GM19397 (cell line): ENCODE data around the gene CHMP5.

Experiments used
- ATAC-seq: cut with Tn5 transposase; IDR thresholded peaks from one replicate; pipeline ENCODE4 v1.9.1; 2021; ENCODE audit warnings: mild to moderate bottlenecking, moderate library complexity; ENCODE audit not compliant: unreplicated experiment

Gene CHMP5

GRCh38 chr9:33264473-33265177, at the start of gene CHMP5, which contains the start of gene BAG1:
TSS of gene CHMP5 (plus strand) at chr9:33265049. CDS start at chr9:33265079, 30 bp downstream.
TSS of gene BAG1 (minus strand) at chr9:33264708.
- peak; percentile 87 for ATAC-seq

DNA sequence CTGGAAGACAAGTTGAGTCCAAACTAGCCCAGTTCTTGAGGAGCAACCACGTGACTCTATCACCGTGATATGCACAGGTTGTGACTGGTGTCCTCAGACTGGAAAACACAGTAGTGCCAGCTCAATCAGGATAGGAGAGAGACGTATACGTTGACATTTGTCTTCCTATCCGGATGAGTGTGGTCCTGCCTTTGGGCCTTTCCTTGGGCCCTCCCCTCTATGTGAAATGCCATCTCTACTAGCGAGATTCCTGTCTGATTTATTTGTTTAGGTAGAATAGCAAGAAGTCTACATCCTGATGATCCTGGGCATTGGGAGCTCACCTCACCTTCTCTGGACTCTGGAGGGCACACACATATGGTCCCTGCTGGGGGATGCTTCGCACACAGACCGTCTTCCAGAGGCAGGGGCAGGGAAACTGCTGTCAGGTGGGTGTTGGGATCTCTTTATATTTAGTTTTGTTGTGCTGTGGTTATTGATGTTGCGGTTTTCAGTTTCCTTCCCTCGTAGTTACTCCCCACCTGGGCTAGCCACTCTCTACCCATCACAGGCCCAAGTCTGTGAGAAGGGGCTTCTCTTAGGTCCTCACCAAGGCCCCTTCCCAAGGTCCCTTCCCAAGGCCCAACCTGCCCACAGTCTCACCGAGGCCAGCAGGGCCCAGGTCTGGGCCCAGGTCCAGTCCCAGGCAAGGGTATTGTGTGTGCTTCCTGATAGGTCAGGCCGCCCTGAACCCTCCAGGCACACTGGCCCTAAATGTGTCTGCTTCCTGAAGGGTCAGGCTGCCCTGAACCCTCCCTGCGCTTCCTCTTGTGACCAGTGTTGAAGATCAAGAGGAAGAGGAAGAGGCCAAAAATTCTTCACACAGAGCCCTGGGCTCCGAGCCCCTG, 43.9 kb upstream of the CHMP5 start:
- no peak for ATAC-seq

DNA sequence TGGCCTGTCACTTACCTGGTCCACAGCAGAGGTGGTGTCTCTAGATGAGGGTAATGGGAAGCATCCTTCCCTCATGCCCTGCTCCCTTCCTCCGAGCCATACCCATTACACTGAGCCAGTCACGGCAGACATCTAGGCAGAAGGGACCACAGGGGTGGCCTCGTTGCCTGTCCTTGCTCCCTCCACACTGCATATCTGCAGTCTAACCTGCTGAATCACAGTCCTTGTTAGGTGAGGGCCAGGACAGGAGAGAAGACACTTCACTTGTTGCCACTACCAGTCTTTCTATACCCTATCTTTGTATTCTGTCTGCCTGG, 43.3 kb upstream of the CHMP5 start:
- no peak for ATAC-seq

- no peak for ATAC-seq
Measured at GRCh38 chr9:33222031-33222430, 42.8 kb upstream of the CHMP5 start.

DNA sequence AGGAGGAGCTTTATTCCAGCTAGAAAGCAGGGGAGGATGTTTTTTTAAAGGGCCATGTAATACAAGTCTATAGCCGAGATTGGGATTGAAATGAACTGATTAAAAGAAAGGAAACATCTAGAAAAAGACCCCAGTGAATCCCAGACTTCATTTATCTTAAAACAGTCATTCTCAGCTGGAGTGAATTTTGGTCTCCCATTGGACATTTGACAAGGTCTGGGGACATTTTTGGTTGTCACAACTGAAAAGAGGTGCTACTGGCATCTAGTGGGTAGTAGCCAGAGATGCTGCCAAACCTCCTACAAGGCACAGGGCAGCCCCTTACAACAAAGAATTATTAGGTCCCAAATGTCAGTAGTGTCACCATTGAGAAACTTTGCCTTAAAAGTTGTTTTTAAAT, 41.2 kb upstream of the CHMP5 start:
- no peak for ATAC-seq

- no peak for ATAC-seq
Measured at GRCh38 chr9:33225319-33226147, 39.3 kb upstream of the CHMP5 start.

DNA sequence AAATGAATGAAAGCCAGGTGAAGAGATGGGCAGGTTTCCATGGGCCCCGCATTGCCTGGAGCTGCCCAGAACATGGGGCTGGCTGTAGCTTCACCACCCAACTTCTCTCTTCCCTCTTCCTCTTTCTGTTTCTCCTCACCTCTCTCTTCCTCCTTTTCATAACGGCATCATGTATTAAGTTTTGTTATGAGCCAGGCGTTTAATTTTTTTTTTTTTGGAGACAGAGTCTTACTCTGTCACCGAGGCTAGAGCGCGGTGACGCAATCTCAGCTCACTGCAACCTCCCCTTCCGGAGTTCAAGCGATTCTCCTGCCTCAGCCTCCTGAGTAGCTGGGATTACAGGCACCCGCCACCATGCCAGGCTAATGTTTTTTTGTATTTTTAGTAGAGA, 37.8 kb upstream of the CHMP5 start:
- no peak for ATAC-seq

DNA sequence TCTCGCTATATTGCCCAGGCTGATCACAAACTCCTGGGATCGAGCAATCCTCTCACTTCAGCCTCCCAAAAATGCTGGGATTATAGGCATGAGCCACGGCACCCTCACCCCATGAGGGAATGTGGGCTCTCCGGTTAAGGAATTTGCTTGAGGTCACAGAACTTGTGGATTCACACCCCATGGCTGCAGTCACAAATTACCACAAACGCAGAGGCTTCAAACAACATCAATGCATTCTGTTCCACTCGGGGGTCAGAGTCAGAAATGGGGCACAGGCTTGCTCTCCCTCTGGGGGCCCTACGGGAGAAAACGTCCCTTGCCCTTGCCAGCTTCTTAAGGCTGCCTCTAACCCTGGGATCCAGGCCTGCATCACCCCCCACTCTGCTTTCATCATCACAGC, 37.1 kb upstream of the CHMP5 start:
- ATAC-seq = no peak

DNA sequence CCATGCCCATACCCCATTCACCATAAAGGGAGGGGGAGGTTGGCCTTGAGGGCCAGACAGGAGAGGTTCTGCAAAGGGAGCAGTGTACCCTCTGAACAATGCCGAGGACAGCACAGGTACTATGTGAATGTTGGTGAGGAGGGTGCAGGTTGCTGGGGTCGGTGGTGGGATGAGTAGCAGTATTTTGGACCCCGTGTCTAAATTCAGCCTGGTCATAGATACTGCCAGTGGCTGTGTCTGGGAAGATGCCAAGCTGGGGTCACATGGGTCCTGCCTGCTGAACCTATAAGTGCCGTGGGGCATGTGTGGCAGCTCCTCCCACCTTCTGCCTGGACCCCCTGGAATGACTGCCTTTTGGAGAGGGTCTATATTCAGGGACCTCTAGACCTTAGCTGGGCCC, 36.2 kb upstream of the CHMP5 start:
- no peak for ATAC-seq

DNA sequence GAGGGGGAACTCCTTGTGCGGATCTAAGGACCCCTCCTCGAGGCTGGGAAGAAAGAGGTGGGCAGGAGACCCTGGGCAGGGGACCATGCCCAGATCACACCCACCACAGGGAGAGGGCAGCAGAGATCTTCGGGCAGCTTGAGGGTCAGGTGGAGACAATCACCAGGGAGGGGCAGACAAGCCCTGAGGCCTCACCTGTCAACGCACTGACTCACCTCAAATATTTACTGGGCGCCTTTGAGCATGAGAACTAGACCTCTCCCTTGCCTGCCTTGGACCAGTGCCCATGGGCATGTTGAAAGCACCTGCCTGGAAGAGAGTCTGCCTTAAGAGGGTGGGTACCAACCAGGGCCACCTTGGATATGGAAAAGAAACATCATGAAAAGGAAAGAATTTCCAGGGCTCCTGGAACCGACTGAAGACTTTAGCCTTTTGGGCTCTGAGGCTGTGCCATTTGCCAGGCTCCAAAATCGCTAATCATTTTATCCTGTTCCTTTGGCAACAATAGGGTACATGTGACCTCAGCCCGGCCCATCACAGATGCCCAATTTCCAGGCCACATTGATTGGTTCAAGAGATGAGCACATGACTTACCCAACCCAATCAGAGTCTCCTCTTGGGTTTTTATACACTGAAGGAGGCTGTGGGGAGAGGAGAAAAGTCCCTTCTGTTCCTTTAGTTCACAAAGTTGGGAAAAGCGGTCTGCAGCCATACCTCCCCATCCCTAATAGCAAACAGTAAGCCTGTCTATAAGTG, 35.3 kb upstream of the CHMP5 start:
- no peak for ATAC-seq

DNA sequence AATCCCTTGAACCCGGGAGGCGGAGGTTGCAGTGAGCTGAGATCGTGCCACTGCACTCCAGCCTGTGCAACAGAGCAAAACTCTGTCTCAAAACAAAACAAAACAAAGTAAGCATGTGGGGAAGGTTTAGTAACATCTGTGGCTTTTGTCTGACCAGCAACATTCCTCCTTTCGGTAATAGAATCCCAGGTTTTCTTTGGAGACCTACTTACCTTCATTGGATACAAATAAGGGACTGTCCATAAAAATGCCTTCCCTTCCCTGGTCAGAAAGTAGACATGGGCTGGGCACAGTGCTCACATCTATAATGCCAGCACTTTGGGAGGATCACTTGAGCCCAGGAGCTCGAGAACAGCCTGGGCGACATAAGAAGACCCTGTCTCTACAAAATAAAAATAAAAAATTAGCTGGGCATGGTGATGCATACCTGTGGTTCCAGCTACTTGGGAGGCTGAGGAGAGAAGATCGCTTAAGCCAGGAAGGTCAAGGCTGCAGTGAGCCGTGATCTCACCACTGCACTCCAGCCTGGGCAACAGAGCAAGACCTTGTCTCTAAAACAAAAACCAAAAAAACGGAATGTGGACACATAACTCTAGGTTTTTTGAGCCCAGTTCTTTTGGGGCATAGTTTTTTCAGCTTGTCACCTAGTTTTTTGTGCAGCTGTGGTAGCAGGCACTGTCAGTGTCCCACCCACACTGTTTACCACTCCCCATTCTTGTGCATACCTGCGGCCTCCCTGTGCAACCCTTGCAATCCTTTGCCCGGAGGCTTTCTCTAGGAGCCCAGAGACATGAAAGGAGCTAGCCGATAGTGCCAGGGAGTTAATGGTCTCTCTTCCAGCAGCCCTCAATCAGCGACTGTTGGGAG, 33.9 kb upstream of the CHMP5 start:
- no peak for ATAC-seq

GRCh38 chr9:33231623-33231942, 33.3 kb upstream of the CHMP5 start:
- ATAC-seq = no peak

GRCh38 chr9:33232815-33233214, 32.0 kb upstream of the CHMP5 start:
- ATAC-seq = no peak

GRCh38 chr9:33233626-33234342, 31.1 kb upstream of the CHMP5 start:
- no peak for ATAC-seq

- ATAC-seq = no peak
Measured at GRCh38 chr9:33234511-33235467, 30.1 kb upstream of the CHMP5 start.

- ATAC-seq = no peak
Measured at GRCh38 chr9:33236571-33236970, 28.3 kb upstream of the CHMP5 start.

- ATAC-seq = no peak
Measured at GRCh38 chr9:33239921-33240320, 24.9 kb upstream of the CHMP5 start, which contains the start of gene SPINK4. TSS of gene SPINK4 (plus strand) at chr9:33240167. CDS start at chr9:33240209, 42 bp downstream.

DNA sequence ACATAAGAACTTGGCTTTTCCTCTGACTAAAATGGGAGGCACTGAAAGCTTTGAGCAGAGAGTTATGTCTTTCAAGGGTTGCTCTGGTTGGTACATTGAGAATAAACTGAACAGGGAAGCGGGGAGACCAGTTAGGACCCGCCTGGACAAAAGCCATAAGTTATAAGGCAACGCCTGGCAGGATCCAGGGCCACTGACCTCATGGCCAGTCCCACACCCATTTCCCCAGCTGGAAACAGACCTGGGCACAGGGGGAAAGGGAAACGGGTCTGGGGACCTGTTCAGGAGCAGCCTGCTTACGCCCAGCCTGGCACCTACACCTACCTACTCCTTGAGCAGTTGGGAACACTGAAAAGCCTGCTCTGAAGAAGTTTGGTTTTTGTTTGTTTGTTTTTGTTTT, 23.6 kb upstream of the CHMP5 start:
- ATAC-seq = no peak
